ENCODE measurements around the gene PFDN2. TPM values are rescaled to one million over a fixed set of nuclear protein-coding genes. Genes with fewer than 3 reads are reported as not detected.

The PFDN2 gene
- total RNA-seq, 1 donor, result 20.0 TPM

DNA sequence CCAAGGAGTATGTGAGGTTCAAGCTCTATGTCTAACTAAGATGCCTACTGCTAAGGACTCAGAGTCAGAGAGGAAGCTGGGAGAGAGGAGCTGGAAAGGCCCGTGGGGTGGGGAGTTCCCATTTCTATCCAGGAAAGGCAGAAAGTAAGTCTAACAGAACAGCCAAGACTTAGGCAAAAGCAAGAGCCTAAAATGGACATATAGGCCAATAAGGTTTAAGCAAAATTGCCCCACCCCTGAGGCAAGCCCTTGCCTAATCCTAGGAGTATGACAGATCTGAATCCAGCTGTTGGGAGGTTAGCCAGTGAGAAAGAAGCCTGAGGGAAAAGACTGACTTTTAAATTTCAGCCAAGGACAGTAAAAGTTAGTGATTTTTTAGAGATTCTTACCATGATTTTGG, 21.3 kb downstream of the PFDN2 start:
- Histone ChIP-seq H3K4me3 (ENCODE audit: low read length) (no peak overlapping the region), H3K27me3 (ENCODE audit: insufficient read depth, low read length) (no peaks in the 10 kb centered on the region), H3K4me1 (ENCODE audit: insufficient read depth, low read length) (peaks cover 34% of the 10 kb centered on the region), H3K9me3 (ENCODE audit: low read depth, low read length) (no peaks in the 10 kb centered on the region)

DNA sequence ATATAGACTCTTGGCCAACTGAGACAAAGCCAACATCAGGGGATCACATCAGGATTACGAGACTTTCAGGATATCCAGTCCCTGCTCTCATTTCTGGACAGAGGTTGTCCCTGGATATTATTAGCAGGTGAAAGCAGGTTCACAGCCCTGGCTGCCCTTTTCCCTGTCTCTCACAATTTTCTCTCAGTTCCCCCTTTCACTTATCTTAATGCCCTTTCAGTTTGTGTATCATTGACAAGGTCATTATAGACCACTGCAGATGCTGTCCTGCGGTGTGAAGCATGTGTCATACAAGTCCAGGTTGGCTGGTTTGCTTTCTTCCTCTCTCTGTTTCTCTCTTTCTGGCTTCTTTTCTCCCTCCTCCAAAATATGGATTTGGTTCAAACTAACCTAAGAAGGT, 21.8 kb downstream of the PFDN2 start:
- Histone ChIP-seq H3K4me3 (ENCODE audit: low read length) (no peak overlapping the region), H3K4me1 (ENCODE audit: insufficient read depth, low read length) (peaks cover 34% of the 10 kb centered on the region), H3K9me3 (ENCODE audit: low read depth, low read length) (no peaks in the 10 kb centered on the region), H3K27me3 (ENCODE audit: insufficient read depth, low read length) (no peaks in the 10 kb centered on the region)

DNA sequence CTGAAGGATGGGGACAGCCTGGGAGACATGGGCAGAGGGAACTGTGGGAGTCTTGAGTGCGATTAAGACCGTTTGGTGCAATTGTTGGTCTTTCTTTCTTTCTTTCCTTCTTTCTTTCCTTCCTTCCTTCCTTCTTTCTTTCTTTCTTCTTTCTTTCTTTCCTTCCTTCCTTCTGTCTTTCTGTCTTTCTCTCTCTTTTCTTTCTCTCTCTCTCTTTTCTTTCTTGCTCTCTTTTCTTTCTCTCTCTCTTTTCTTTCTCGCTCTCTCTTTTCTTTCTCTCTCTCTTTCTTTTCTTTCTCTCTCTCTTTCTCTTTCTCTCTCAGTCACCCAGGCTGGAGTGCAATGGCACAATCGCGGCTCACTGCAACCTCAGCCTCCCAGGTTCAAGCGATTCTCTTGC, 22.6 kb downstream of the PFDN2 start:
- peaks cover 34% of the 10 kb centered on the region for H3K4me1 ChIP-seq (ENCODE audit: insufficient read depth, low read length)
- H3K27me3 ChIP-seq (ENCODE audit: insufficient read depth, low read length), result no peaks in the 10 kb centered on the region
- no peak overlapping the region for H3K4me3 ChIP-seq (ENCODE audit: low read length)
- no peaks in the 10 kb centered on the region for H3K9me3 ChIP-seq (ENCODE audit: low read depth, low read length)

DNA sequence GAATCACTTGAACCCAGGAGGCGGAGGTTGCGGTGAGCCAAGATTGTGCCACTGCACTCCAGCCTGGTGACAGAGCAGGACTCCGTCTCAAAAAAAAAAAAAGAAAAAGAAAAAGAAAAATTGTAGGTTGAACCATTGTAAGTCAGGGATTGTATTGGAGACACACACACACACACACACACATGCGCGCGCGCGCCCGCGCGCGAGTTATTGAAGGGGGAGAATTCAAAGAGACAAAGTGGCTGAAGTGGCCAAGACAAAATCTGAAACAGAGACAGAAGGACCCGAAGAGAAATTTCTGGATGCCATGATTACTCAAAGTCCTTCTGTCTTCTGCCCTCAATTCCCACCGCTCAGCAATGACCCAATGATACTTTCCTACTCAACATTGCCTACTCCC, 23.4 kb downstream of the PFDN2 start:
- Histone ChIP-seq H3K27me3 (ENCODE audit: insufficient read depth, low read length) (no peaks in the 10 kb centered on the region), H3K4me1 (ENCODE audit: insufficient read depth, low read length) (peaks cover 34% of the 10 kb centered on the region), H3K9me3 (ENCODE audit: low read depth, low read length) (no peaks in the 10 kb centered on the region), H3K4me3 (ENCODE audit: low read length) (no peak overlapping the region)

DNA sequence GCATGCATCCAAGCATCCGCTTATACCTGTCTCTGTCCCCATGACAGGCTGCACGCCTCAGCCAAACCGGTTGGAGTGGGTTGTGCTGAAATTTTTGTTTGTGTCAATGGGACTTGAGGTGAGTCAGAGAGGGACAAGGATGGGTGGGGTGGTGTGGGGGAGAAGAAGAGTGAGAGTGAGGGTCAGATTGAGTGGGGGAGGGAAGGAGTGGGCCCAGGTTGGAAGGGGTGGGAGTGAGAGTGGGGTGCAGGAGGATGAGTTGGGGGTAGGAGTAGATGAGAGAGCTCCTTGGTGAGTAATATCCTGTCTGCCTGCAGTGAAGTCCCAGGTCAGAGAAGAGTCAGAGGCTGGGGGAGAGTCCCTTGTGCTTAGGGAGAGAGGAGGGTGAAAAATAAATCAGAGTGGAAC, 25.2 kb downstream of the PFDN2 start:
- Histone ChIP-seq H3K27me3 (ENCODE audit: insufficient read depth, low read length) (no peaks in the 10 kb centered on the region), H3K9me3 (ENCODE audit: low read depth, low read length) (no peaks in the 10 kb centered on the region), H3K4me1 (ENCODE audit: insufficient read depth, low read length) (peaks cover 34% of the 10 kb centered on the region), H3K4me3 (ENCODE audit: low read length) (no peak overlapping the region)

DNA sequence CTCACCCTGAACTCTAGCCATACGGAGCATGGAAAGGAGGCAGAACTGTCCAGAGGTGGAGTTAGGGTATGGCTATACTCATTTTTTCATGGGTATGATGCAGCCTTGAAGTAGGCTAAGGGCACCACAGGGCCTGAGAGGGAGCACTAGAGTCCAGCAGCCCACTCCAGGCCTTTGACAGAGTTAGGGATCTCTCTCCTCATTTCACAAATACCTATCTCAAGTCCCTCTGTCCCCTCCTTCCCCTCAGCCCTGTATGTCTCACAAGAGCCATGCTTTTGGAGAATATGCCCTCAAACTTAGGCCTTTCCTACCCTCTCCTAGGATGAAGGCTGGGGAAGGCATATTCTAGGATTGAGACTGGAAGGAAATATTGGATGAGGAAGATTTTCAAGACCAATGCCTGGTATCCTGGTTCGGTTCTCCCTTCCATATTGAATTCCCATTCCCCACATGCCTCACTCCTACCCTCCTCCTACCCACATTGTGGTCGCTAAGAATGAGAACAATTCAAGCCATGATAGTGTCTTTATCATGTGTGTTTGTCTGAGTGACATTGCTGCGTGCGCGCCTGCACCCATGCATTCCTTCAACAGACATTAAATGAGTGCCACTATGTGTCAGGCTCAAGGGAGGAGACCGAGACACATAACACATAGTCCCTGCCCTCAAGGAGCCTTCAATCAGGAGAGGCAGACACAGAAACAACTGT, 25.9 kb downstream of the PFDN2 start:
- H3K4me1 ChIP-seq (ENCODE audit: insufficient read depth, low read length), result peaks cover 27% of the 10 kb centered on the region
- H3K4me3 ChIP-seq (ENCODE audit: low read length), result no peak overlapping the region
- H3K9me3 ChIP-seq (ENCODE audit: low read depth, low read length), result no peaks in the 10 kb centered on the region
- H3K27me3 ChIP-seq (ENCODE audit: insufficient read depth, low read length), result no peaks in the 10 kb centered on the region

DNA sequence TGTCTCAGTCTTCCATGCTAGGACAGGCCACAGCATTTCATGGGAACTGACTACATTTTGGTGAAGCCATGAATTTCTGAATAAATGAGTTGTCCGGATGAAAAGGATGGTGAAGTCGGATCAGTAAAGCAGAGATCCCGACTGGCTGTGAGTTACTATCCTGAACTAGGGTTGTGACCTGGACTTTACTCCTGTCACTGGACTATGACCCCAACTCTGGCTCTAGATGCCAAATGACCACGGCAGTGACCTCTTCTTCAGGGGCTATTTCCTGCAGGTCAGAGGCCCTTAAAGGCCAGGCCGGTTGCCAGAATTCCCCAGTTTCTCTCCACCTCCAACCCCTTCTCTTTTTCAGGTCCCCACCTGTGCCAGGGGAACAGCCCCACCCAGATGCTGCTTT, 26.7 kb downstream of the PFDN2 start:
- no peaks in the 10 kb centered on the region for H3K9me3 ChIP-seq (ENCODE audit: low read depth, low read length)
- no peak overlapping the region for H3K4me3 ChIP-seq (ENCODE audit: low read length)
- no peaks in the 10 kb centered on the region for H3K27me3 ChIP-seq (ENCODE audit: insufficient read depth, low read length)
- peaks cover 18% of the 10 kb centered on the region for H3K4me1 ChIP-seq (ENCODE audit: insufficient read depth, low read length)

DNA sequence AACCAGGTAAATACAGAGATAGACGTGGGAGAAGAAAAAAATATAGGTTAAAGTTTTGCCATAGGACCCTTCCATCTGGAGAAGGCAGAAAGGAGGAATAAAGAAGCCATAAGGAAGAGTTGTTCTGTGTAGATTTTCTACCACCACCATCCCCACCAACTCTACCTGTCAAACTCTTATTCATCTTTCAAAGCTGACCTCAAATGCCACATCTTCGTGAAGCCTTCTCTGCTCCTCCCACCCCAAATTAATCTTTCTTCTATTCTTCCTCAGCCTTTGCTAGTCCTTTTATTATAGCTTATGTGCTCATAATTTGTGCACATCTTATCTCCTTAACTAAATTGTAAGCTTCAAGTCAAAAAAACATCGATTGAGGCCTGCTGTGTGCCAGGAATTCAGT, 27.2 kb downstream of the PFDN2 start:
- Histone ChIP-seq H3K9me3 (ENCODE audit: low read depth, low read length) (no peaks in the 10 kb centered on the region), H3K4me1 (ENCODE audit: insufficient read depth, low read length) (peaks cover 14% of the 10 kb centered on the region), H3K4me3 (ENCODE audit: low read length) (no peak overlapping the region)

DNA sequence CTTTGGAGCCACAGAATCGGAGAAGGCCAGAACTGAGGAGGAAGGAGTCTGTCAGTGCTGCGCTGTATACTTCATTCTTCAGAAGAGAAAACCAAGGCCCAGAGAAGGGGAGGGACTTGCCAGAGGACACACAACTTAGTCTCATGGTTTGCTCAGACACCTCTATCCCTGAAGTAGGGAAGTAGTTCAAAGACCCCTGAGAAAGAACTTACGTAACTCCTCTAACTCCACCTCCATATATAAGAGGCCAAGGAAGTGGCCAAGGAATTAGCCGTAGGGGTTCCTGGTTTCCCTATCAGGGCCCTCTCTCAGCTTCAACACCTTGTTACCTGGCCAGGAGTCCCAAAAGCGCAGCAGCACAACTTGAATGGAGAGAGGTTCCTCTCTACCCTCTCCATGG, 27.9 kb downstream of the PFDN2 start:
- peaks cover 13% of the 10 kb centered on the region for H3K4me1 ChIP-seq (ENCODE audit: insufficient read depth, low read length)
- no peaks in the 10 kb centered on the region for H3K9me3 ChIP-seq (ENCODE audit: low read depth, low read length)
- no peak overlapping the region for H3K4me3 ChIP-seq (ENCODE audit: low read length)
- no peaks in the 10 kb centered on the region for H3K27me3 ChIP-seq (ENCODE audit: insufficient read depth, low read length)

More for the DNA sequence above, 27.2 kb downstream of the PFDN2 start:
- H3K27me3 ChIP-seq (ENCODE audit: insufficient read depth, low read length), result no peaks in the 10 kb centered on the region

DNA sequence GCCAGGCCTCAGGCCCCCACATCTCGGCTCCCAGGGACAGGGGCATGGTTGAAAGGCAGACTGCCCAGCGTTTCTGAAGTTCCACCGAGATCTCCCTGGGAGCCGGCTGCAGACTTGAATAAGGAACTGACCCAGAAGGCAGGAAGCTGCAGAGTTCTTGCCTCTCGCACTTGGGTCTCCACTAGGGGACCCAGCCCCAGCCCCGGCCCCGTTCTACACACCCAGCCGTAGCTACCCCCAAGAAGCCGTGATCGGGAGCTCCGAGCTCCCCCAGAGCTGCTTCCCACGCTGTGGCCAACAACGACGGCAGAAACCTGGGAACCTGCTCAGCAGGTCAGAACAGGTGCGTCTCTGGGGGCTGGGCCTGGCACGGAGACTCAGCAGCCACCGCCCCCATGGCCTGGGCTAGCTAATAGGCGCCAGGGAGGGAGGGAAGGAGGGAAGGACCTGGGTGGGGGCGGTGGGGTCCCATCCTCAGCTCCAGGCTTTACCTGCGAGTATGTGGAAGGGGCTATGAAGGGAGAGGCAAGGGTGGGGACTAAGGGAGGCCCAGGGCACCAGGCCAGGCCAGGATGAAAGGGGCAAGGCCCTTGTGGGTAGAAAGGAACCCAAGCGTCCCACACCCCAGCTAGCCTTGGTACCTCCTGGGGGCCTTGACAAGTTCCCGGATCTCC, 28.4 kb downstream of the PFDN2 start, which contains the start of gene NECTIN4:
NECTIN4 (minus strand) TSS at position 308 of the 674 bp plus-strand sequence; CDS start at position 46, 262 bp downstream.
- H3K4me1 ChIP-seq (ENCODE audit: insufficient read depth, low read length), result peaks cover 15% of the 10 kb centered on the region
- no peaks in the 10 kb centered on the region for H3K27me3 ChIP-seq (ENCODE audit: insufficient read depth, low read length)
- H3K4me3 ChIP-seq (ENCODE audit: low read length), result no peak within 1 kb of the TSS
- no peaks in the 10 kb centered on the region for H3K9me3 ChIP-seq (ENCODE audit: low read depth, low read length)

DNA sequence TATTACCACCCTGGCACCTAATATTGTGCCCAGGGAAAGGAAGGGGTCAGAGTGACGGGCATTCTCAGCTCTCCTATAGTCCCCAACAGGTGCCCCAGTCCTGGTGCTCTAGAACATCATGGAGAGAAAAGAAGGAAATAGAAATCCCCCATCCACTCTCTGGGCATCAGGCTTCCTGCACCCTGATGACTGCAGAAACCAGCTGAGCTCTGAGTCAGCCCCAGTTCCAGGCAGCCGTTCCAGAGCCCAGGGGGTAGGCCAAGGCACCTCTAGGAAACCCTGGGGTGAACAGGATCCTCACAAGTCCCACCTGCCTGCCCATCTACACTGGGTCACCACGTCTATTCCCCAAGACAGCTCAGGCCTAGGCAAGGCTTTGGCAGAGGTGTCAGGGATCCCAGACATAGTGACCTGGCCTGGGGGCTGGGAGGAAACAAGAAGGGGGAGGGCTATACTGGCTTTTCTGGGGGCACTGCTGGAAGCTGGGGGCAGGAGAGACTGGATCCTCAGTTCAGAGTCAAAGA, 29.2 kb downstream of the PFDN2 start:
- no peaks in the 10 kb centered on the region for H3K9me3 ChIP-seq (ENCODE audit: low read depth, low read length)
- H3K4me1 ChIP-seq (ENCODE audit: insufficient read depth, low read length), result peaks cover 22% of the 10 kb centered on the region
- H3K4me3 ChIP-seq (ENCODE audit: low read length), result no peak overlapping the region
- H3K27me3 ChIP-seq (ENCODE audit: insufficient read depth, low read length), result no peaks in the 10 kb centered on the region

DNA sequence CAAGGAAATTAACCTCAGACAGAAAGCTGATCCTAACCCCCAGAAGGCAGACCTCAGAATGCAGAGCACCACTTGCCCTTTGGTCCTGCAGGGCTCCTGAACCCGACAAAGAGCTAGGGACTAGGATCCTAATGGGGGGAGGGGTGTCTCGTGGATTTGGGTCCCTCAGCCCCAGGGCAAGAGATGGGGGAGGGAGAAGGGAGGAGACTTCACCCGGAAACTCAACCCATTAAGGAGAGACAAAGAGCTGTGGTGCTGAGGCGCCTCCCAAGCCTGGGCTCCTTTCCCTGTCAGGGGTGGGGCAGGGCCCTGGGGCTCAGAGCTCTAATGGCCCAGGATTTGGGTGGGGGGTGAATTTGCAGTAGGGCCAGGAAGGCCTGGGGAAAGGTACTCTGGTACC, 31.4 kb downstream of the PFDN2 start:
- Histone ChIP-seq H3K4me3 (ENCODE audit: low read length) (no peak overlapping the region), H3K27me3 (ENCODE audit: insufficient read depth, low read length) (no peaks in the 10 kb centered on the region), H3K4me1 (ENCODE audit: insufficient read depth, low read length) (peaks cover 38% of the 10 kb centered on the region), H3K9me3 (ENCODE audit: low read depth, low read length) (no peaks in the 10 kb centered on the region)

DNA sequence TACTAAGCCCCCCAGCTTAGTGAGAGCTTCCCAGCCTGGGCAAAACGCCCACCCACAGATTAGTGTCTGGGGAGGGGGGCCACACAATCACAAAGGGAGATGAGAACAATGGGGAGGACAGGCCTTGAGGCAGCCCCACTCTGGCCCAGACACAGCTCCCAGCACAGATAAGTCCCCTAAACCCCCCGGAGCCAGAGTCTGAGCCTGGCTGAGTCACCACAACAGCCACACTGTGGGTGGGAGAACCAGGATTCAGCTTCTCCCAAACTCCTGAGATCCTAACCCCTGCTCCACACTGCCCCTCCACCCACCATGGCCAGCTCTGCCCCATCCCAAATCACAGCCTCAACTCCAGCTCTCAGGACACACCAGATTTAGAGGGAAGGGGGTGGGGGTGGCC, 32.7 kb downstream of the PFDN2 start:
- Histone ChIP-seq H3K27me3 (ENCODE audit: insufficient read depth, low read length) (no peaks in the 10 kb centered on the region), H3K9me3 (ENCODE audit: low read depth, low read length) (no peaks in the 10 kb centered on the region), H3K4me1 (ENCODE audit: insufficient read depth, low read length) (peaks cover 50% of the 10 kb centered on the region), H3K4me3 (ENCODE audit: low read length) (no peak overlapping the region)

DNA sequence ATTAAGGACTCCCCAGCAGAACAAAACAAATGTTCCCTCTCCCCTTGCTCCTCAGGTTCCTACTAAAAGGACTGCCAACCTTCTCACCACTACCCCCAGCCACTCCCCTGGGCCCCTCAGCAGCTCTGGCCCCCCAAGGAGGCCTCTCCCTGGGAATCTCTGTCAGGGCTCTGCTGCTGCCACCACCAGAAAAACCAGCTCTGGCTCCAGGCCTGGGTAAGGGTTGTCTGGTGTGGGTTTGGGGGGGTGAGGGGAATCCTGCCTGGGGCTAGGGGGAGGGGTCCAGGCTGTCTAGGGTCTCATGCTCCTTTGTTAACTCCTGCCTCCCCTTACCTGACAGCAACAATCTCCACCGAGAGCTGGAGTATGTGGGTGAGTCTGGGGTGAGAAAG, 33.2 kb downstream of the PFDN2 start:
- Histone ChIP-seq H3K9me3 (ENCODE audit: low read depth, low read length) (no peaks in the 10 kb centered on the region), H3K4me3 (ENCODE audit: low read length) (no peak overlapping the region), H3K4me1 (ENCODE audit: insufficient read depth, low read length) (peaks cover 53% of the 10 kb centered on the region)

DNA sequence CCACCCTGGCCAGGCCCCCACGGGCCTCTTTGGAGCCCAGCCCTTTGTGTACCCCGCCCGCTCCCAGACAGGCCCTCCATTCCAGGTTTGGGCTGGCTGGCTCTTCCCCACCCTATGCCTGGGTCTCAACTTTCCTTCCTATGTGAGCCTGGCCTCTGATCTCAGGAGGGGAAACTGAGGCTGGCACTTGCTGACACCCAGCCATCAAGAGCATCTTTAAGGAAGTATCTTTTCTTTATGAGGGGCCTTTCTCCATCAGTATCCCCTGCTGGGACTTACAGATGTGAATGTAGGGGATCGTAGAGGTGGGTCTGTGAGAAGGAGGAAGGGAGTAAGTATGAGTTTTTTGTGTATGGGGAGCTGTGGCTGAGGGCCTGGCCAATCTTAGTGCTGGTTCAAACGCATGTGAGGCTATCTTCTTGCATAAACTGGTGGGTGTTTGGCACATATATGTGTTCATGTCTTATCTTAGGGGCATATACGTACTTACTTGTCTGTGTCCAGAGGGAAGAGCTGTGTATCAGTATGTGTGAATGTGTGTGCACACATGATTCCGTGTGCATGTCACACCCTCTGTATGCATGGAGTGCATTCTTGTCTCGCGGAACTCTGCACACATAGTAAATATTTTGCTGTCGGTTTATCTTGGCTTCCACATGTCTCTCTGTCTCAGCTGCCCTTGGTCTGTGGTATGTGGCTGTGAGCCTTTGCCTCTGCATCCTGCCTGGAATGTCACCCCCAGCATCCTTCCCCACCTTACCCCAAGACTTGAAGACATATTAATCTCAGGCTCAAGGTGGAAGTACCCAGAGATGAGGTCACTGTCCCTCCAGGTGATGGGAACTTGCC, 33.9 kb downstream of the PFDN2 start:
- H3K9me3 ChIP-seq (ENCODE audit: low read depth, low read length), result no peaks in the 10 kb centered on the region
- peaks cover 50% of the 10 kb centered on the region for H3K4me1 ChIP-seq (ENCODE audit: insufficient read depth, low read length)
- no peaks in the 10 kb centered on the region for H3K27me3 ChIP-seq (ENCODE audit: insufficient read depth, low read length)
- H3K4me3 ChIP-seq (ENCODE audit: low read length), result no peak overlapping the region

More for the DNA sequence above, 33.2 kb downstream of the PFDN2 start:
- no peaks in the 10 kb centered on the region for H3K27me3 ChIP-seq (ENCODE audit: insufficient read depth, low read length)

Measured in mononuclear cell (primary cell).